22Rv1 (cell line): ENCODE measurements around the gene TSPAN33.

Experiments
- ZFX ChIP-seq: fragments of 450-650 bp; IDR thresholded peaks from 2 replicates; pipeline ENCODE4 v1.6.1; 2017; ENCODE audit warnings: antibody characterized with exemption, borderline replicate concordance
- TF ChIP-seq, protein P1 (sequence below): fragments of 450-650 bp; IDR thresholded peaks from 2 replicates; pipeline ENCODE4 v1.5.1; 2017; ENCODE audit warnings: mild to moderate bottlenecking

- TF ChIP-seq, protein P1, sequence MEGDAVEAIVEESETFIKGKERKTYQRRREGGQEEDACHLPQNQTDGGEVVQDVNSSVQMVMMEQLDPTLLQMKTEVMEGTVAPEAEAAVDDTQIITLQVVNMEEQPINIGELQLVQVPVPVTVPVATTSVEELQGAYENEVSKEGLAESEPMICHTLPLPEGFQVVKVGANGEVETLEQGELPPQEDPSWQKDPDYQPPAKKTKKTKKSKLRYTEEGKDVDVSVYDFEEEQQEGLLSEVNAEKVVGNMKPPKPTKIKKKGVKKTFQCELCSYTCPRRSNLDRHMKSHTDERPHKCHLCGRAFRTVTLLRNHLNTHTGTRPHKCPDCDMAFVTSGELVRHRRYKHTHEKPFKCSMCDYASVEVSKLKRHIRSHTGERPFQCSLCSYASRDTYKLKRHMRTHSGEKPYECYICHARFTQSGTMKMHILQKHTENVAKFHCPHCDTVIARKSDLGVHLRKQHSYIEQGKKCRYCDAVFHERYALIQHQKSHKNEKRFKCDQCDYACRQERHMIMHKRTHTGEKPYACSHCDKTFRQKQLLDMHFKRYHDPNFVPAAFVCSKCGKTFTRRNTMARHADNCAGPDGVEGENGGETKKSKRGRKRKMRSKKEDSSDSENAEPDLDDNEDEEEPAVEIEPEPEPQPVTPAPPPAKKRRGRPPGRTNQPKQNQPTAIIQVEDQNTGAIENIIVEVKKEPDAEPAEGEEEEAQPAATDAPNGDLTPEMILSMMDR = no peak
- no peak for TF ChIP-seq ZFX
Observed at GRCh38 chr7:129209067-129209926, 64.8 kb downstream of the TSPAN33 start.
